ENCODE results near the gene C13orf46.

The C13orf46 gene

GRCh38 chr13:114009590-114010400, 35.9 kb upstream of the C13orf46 start:
- DNase-seq: no peak

DNA sequence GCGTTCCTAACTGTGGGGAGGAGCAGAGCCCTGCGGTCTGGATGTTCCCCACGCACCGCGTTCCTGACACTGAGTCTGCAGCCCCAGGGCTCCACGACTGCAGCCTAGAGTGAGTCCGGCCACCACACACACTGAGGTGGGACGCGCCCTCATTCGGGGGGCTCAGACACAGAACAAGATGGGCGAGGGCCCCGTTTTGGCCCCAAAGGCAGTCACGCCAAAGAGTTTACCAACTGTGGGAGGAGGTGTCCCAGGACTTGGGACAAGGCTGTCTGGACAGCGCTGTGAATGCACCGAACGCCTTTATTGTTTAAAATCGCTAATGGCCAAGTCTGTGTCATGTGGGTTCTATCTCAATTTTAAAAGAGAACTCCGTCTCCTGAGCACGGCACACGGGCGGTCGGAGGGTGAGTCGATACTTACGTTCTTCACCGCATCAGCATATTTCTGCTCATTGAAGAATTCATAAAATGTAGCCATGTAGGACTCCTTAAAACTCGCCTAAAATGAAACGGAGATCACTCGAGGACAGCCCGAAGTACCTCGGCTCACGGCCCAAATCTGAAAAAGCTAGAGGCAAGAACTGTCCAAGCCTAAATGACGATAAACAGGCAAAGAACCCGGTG, 35.2 kb upstream of the C13orf46 start:
- no peak for DNase-seq

- no peak for DNase-seq
These were observed 33.7 kb upstream of the C13orf46 start for GRCh38 chr13:114007566-114007965.

DNA sequence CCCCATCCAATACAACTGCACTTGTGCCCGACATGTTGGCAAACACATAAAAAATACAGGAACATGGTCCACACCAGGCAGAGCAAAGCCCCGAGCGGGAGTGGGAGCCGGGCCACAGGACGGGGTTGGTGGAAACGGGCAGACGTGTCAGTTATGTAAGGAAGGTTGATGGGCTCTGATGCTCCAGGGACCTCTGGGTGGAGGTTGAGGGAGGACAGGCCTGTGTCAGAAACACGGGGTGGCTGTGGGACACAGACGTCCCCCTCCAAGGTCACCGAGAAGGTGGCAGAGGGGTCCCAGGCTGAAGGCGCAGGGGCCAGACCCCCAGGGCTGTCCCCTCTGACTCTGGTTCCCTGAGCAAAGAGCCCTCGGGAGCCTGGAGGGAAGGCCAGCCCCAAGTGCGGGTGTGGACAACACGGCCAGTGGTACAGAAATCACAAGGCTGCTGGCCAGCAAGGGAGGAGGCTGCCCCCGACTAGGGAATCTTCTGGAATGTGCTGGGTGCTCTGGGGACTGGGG, 31.4 kb upstream of the C13orf46 start:
- DNase-seq: no peak

DNA sequence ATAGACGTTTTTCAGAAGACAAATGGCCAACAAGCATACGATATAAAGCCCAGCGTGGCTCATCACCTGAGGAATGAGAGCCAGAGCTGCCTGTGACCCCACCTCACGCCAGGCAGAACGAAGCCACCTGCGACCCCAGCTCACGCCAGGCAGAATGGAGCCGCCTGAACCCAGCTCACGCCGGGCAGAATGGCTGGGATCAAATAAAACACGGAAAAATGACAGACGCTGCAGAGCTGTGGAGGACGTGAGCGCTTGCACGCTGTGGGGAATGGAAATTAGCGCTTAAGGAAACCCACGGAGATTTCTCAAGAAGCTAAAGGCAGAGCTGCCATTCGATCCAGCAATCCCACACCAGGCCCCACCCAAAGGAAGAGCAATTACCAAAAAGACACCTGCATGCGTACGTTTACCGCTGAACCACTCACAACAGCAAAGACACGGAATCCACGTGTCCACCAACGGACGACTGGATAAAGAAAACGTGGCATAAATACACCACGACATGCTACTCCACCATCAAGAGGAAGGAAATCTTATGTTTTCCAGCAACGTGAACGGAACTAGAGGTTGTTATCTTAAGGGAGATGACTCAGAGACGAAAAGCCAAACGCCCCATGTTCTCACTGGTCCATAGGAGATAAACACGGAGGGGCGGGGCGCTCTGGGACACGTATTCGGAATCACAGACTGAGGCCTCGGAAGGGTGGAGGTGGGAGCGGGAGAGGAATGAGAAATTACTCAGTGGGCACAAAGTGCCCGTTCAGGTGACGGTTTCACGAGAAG, 30.7 kb upstream of the C13orf46 start:
- DNase-seq: no peak

GRCh38 chr13:114002771-114003321, 29.0 kb upstream of the C13orf46 start:
- DNase-seq: no peak

GRCh38 chr13:114002009-114002544, 28.2 kb upstream of the C13orf46 start:
- no peak for DNase-seq

DNA sequence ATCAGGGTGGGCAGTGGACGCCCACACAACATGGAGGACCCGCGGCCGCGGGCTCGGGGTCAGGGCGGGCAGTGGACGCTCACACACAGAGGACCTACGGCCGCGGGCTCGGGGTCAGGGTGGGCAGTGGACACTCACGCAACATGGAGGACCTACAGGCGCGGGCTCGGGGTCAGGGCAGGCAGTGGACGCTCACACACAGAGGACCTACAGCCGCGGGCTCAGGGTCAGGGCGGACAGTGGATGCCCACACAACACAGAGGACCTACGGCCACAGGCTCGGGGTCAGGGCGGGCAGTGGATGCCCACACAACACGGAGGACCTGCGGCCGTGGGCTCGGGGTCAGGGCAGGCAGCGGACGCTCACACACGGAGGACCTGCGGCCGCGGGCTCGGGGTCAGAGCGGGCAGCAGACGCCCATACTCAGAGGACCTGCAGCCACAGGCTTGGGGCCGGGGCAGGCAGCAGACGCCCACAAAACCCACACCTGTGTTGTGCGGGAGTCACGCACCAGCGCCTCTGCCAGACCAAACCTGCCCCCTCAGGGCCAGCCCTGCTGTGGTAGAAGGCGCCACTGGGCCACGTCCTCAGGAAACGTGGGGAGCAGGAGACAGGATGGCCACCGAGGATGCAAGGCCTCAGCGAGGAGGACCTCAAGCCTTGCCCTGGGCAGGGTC, 27.6 kb upstream of the C13orf46 start:
- no peak for DNase-seq

DNA sequence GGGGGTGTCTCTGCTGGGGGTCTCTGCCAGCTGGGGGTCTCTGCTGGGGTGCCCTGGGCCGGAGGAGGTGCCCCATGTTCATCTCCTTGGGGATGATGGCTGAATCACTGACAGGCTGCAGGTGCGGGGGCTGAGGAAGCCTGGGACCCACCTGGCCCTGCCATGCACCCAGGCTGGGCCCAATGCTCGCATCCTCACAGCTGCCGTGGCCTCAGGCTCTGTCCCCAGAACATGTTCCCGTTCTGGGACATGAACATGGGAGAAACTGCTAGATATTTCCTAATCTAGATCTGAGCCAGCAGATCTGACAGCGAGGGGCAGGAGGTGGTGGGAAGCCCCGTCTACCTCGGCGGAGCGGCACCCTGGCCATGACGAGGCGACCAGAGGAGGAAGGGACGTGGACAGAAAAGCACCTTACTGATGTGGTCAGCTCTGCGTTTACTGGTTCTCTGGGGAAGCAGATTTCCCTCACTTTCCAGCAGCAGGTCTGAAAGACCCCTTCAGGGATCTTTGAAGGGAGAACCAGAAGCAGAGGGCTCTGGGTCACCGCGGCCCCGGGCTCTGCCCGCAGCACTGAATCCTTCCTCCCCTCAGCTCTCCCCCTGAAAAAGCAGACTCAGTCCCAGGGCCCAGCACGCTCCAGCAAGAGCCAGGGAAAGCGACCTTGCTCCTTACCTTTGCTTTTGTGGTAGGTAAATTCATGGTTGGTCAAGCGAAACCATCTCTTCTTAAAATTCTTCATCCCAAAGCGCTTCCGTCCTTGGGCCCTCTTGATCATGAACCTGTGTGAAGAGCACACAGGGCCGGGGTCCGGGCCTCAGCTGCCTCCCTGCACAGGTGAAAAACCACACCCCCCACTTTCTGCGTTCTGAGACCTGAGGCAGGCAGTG, 26.5 kb upstream of the C13orf46 start:
- no peak for DNase-seq

- DNase-seq: no peak
These were observed 25.7 kb upstream of the C13orf46 start for GRCh38 chr13:113999618-113999910.

DNA sequence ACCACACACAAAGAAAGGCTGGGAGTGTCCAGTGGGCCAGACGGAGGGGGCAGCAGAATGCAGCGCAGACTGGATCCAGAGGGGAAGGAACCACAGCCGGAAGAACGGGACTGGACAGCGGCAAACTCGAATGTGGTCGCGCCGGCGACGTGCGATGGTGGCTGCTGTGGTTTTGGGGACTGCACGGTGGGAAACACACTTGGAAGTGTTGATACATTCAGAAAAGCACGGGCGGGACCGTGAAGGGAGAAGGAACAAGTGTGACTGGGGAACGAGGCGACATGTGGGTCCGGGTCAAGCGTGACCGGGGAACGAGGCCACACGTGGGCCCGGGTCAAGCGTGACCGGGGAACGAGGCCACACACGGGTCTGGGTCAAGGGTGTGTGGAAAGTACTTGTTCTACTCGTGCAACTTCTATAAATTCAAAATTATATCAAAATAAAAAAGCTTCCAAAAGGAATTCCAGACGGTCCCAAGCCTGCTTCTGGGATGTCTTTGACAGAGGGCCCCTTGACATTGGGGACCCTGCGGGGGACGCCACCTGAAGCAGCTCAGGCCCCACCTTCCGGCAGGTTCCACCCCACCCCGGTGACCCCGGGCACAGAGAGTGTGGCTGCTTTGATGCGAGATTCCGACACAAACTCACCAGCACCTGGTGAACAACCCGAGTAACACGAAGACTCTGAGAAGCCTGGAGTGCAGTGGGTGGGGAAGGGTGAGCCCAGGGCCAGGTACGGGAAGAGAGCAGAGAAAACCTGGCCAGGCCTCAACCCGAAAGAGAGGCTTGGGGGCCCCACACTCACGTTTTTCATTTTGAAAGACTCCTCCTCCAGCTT, 25.1 kb upstream of the C13orf46 start:
- no peak for DNase-seq

DNA sequence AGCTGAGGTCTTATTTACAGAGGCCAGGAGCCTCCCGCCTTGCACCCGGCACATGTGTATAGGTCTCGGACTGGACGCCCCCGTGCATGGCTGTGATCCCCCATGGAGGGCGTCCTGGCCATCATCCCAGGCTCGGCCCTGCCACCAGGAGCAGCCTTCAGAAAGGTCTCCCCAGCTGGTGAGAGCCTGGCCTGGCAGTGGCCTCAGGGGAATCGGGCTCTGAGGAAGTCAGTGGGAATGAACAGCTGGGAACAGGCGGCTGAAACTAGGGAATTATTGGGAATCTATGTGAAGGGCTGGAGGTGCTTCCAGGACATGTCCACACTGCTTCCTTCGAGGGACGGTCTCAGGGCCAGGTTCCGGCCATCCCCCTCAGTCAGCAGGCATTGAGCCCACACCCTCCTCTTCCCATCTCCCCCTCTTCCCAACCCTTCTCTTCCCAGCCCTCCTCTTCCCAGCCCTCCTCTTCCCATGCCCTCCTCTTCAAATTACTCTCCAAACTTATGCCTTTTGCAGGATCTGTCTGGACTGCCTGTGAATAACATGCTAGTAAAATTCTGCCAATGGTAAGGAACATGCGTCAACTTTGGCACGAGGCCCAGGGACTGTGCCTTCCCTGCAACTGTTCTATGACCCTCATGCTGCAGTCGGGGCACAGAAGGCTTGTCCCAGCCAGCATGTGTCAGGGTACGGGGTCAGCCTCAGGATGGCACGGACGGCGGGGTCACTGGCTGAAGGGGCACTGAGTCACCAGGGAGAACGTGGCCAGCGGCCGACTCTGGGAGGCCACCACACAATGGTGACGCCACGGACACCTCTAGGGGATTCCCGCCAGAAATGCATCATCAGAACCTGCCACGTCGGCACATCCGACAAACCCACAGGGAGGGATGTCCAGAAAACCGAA, 24.2 kb upstream of the C13orf46 start:
- DNase-seq: no peak

- DNase-seq: no peak
These were observed 23.3 kb upstream of the C13orf46 start for GRCh38 chr13:113996912-113997745.

GRCh38 chr13:113996081-113996911, 22.4 kb upstream of the C13orf46 start:
- DNase-seq: no peak

GRCh38 chr13:113995051-113995601, 21.2 kb upstream of the C13orf46 start:
- DNase-seq: no peak

- no peak for DNase-seq
These were observed 18.6 kb upstream of the C13orf46 start for GRCh38 chr13:113992276-113993005.
